Measurements from ENCODE around the gene SCN4B.

Gene SCN4B

DNA sequence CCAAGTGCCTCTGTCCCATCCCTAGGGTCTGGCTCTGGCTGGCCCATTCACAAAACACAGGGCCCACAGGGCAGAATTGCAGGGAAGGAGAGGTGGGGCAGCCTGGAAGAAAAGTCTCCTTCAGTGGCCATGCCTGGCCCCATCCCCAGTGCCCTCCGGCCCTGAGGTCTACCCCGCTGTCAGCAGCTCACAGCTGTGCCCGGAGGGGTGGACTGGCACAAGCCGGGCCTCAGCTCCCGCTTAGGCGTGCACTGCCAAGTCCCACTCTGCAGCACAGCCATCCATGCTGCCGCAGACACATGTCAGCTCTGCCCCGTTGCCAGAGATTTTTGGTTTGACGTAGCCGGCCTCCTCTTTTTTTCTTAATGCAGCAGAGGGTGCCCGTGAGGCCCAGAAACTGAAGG lies 27.7 kb upstream of the SCN4B start:
- Histone ChIP-seq H3K4me1 (ENCODE audit: insufficient read depth, low read length, poor library complexity, severe bottlenecking) (no peaks in the 10 kb centered on the region), H3K79me2 (ENCODE audit: insufficient read depth, low read length) (no peaks in the 10 kb centered on the region), H3K36me3 (ENCODE audit: insufficient read depth, low read length) (no peaks in the 10 kb centered on the region), H3K9me3 (ENCODE audit: insufficient read depth, low read depth, low read length) (no peaks in the 10 kb centered on the region), H4K20me1 (ENCODE audit: insufficient read depth, low read length, poor library complexity, severe bottlenecking) (no peaks in the 10 kb centered on the region), H3K9ac (ENCODE audit: low read depth, low read length, poor library complexity, severe bottlenecking) (no peak overlapping the region), H3K4me3 (ENCODE audit: low read length, poor library complexity, severe bottlenecking) (no peak overlapping the region), H3K27me3 (ENCODE audit: insufficient read depth, low read length, poor library complexity, severe bottlenecking) (no peaks in the 10 kb centered on the region), H2AFZ (ENCODE audit: low read length) (peak overlapping the region; percentile 10), H3F3A (ENCODE audit: low read depth) (no peaks in the 10 kb centered on the region), H3K4me2 (ENCODE audit: low read depth, low read length, poor library complexity, severe bottlenecking) (peak overlapping the region; percentile 22), H3K9me2 (replicated peaks; ENCODE audit: low read depth, low read length) (no peaks in the 10 kb centered on the region)
- no peak for TF ChIP-seq CTCF (conservative IDR thresholded peaks at IDR 0.05; ENCODE audit: low read length)
- no peak for TF ChIP-seq EZH2phosphoT487 (IDR thresholded peaks at IDR 0.05; ENCODE audit: borderline replicate concordance)

- H3K9me2 ChIP-seq (replicated peaks; ENCODE audit: low read depth, low read length) = no peaks in the 10 kb centered on the region
- no peak for TF ChIP-seq EZH2phosphoT487 (IDR thresholded peaks at IDR 0.05; ENCODE audit: borderline replicate concordance)
- no peak overlapping the region for H2AFZ ChIP-seq (ENCODE audit: low read length)
- H3K4me1 ChIP-seq (ENCODE audit: insufficient read depth, low read length, poor library complexity, severe bottlenecking) = no peaks in the 10 kb centered on the region
- H3K36me3 ChIP-seq (ENCODE audit: insufficient read depth, low read length) = no peaks in the 10 kb centered on the region
- no peaks in the 10 kb centered on the region for H3K79me2 ChIP-seq (ENCODE audit: insufficient read depth, low read length)
- no peak overlapping the region for H3K4me3 ChIP-seq (ENCODE audit: low read length, poor library complexity, severe bottlenecking)
- no peaks in the 10 kb centered on the region for H3F3A ChIP-seq (ENCODE audit: low read depth)
- no peak overlapping the region for H3K9ac ChIP-seq (ENCODE audit: low read depth, low read length, poor library complexity, severe bottlenecking)
- no peaks in the 10 kb centered on the region for H4K20me1 ChIP-seq (ENCODE audit: insufficient read depth, low read length, poor library complexity, severe bottlenecking)
- no peaks in the 10 kb centered on the region for H3K9me3 ChIP-seq (ENCODE audit: insufficient read depth, low read depth, low read length)
- no peak overlapping the region for H3K4me2 ChIP-seq (ENCODE audit: low read depth, low read length, poor library complexity, severe bottlenecking)
- no peaks in the 10 kb centered on the region for H3K27me3 ChIP-seq (ENCODE audit: insufficient read depth, low read length, poor library complexity, severe bottlenecking)
Observed at GRCh38 chr11:118176778-118177134, 24.1 kb upstream of the SCN4B start.

DNA sequence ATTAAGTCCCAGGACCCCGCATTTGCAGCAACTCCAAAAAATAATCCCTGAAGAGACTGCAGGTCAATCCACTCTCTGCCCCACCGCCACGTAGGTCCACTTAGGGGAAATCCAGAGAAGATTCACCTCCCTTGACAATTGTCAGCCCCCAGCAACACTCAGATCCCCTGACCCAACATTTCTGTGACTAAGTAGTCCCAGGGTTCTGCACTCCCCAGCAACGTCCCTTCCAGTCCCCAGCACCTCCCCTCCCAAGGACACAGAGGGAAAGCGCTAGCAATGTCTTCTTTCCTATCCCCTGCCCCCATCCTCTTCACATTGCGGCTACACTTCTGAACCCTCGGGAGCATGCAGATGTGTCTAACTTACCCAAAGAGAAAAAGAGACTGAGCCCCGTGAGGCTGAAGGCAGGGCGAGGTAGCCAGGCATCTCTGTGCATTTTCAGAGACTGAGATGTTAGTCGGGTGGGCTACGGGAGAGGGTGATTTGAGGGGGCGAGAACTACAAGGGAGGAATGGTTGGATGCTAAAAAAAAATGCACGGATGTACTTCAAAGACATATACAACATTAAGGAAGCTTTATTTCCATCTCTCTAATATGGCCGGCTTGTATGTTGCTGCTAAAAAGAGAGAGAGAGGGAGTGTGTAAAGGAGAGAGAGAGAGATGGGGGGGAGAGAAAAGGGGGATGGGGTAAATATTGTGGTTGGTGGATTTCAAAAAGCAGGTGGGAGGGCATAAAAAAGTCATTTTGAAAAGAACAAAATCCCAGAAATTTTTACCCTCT lies 23.6 kb upstream of the SCN4B start, which contains the start of gene SCN2B:
Gene SCN2B (minus strand): TSS at position 647 of the 785 bp plus-strand sequence. CDS start 208 bp downstream, at position 439.
- H3K4me1 ChIP-seq (ENCODE audit: insufficient read depth, low read length, poor library complexity, severe bottlenecking) = peaks cover 3% of the 10 kb centered on the region
- H3F3A ChIP-seq (ENCODE audit: low read depth) = no peaks in the 10 kb centered on the region
- no peaks in the 10 kb centered on the region for H4K20me1 ChIP-seq (ENCODE audit: insufficient read depth, low read length, poor library complexity, severe bottlenecking)
- H3K9ac ChIP-seq (ENCODE audit: low read depth, low read length, poor library complexity, severe bottlenecking) = no peak within 1 kb of the TSS
- H3K79me2 ChIP-seq (ENCODE audit: insufficient read depth, low read length) = no peaks in the 10 kb centered on the region
- 0 out of 2 replicates have a peak within 1 kb of the TSS, but pooled peaks have one; percentile 5 for H2AFZ ChIP-seq (ENCODE audit: low read length)
- no peak within 1 kb of the TSS for H3K4me3 ChIP-seq (ENCODE audit: low read length, poor library complexity, severe bottlenecking)
- no peaks in the 10 kb centered on the region for H3K9me3 ChIP-seq (ENCODE audit: insufficient read depth, low read depth, low read length)
- no peaks in the 10 kb centered on the region for H3K9me2 ChIP-seq (replicated peaks; ENCODE audit: low read depth, low read length)
- H3K27me3 ChIP-seq (ENCODE audit: insufficient read depth, low read length, poor library complexity, severe bottlenecking) = no peaks in the 10 kb centered on the region
- no peaks in the 10 kb centered on the region for H3K36me3 ChIP-seq (ENCODE audit: insufficient read depth, low read length)
- no peak for TF ChIP-seq EZH2phosphoT487 (IDR thresholded peaks at IDR 0.05; ENCODE audit: borderline replicate concordance)
- no peak for TF ChIP-seq CTCF (conservative IDR thresholded peaks at IDR 0.05; ENCODE audit: low read length)
- H3K4me2 ChIP-seq (ENCODE audit: low read depth, low read length, poor library complexity, severe bottlenecking) = no peak within 1 kb of the TSS

Measured in Loucy (cell line).